ENCODE results near the gene NAIF1.

DNA sequence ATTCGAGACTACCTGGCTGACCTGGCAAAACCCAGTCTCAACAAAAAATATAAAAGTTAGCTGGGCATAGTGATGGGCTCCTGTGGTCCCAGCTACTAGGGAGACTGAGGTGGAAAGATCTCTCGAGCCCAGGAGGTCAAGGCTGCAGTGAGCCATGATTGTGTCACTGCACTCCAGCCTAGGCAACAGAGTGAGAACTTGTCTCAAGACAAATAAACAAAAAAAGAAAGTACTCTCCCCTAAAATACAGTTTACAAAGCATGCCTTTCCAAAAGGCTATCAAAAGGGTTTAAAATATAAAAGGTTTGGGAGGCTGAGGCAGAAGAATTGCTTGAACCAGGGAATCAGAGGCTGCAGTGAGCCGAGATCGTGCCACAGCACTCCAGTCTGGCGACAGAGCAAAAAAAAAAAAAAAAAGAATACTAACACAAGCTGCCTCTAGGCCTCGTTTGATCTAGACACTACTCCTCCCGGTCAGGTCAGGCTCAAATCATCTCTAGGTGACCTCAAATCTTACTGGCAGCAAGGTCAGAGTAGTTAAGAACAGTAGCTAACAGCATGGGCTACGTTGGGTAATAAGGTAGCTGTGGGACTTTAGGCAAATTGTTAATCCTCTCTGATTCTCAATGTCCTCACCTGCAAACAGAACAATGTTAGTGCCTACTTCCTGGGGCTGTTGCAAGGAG is 9.3 kb downstream of the NAIF1 start:
- no peak for TF ChIP-seq JUNB (IDR thresholded peaks at IDR 0.05)
- TF ChIP-seq ZNF207 (IDR thresholded peaks at IDR 0.05; ENCODE audit: borderline replicate concordance): no peak
- no peak for TF ChIP-seq KDM1A (IDR thresholded peaks at IDR 0.05; ENCODE audit: borderline replicate concordance)
